Superior temporal gyrus (tissue), 1 donor: ENCODE results near the gene GGA3.
"Not testable (repeated sequence)": the region's sequence is repeated elsewhere in the genome, so short reads cannot be mapped to it uniquely, and the experiment has no call there.

ENCODE experiments used
- DNase-seq: peaks from one replicate; pipeline ENCODE4 v3.0.0-alpha.2; 2016; ENCODE audit errors: extremely low spot score

The GGA3 gene

GRCh38 chr17:75261336-75262111 is at the start of gene GGA3, which contains the start of gene MRPS7:
Gene GGA3 (minus strand): TSS chr17:75261606. CDS start chr17:75261587, 19 bp downstream.
Gene MRPS7 (plus strand): TSS chr17:75261879. CDS start chr17:75261901, 22 bp downstream.
- peak; percentile 95 for DNase-seq

GRCh38 chr17:75308732-75309629 is 47.6 kb upstream of the GGA3 start:
- DNase-seq: no peak

GRCh38 chr17:75307957-75308731 is 46.7 kb upstream of the GGA3 start:
- no peak for DNase-seq

GRCh38 chr17:75301502-75302206 is 40.2 kb upstream of the GGA3 start:
- DNase-seq: no peak

- DNase-seq: no peak
These were observed 39.6 kb upstream of the GGA3 start for GRCh38 chr17:75301049-75301448.

GRCh38 chr17:75300280-75300679 is 38.9 kb upstream of the GGA3 start:
- no peak for DNase-seq

GRCh38 chr17:75295201-75296158 is 34.1 kb upstream of the GGA3 start:
- peak; percentile 27 for DNase-seq

- DNase-seq: not testable (repeated sequence)
These were observed 31.5 kb upstream of the GGA3 start for GRCh38 chr17:75292810-75293448.

GRCh38 chr17:75289832-75290337 is 28.5 kb upstream of the GGA3 start:
- peak; percentile 79 for DNase-seq

- DNase-seq: peak; percentile 99
These were observed 27.9 kb upstream of the GGA3 start, which contains the start of gene SLC25A19 for GRCh38 chr17:75289115-75289831. Gene SLC25A19 (minus strand): TSS chr17:75289433. CDS start chr17:75286764, 2,669 bp downstream.

- DNase-seq: no peak
These were observed 27.3 kb upstream of the GGA3 start for GRCh38 chr17:75288770-75289114.

GRCh38 chr17:75288359-75288758 is 27.0 kb upstream of the GGA3 start:
- no peak for DNase-seq

- DNase-seq: no peak
These were observed 25.8 kb upstream of the GGA3 start for GRCh38 chr17:75287221-75287620.

GRCh38 chr17:75285123-75285522 is 23.7 kb upstream of the GGA3 start:
- no peak for DNase-seq

GRCh38 chr17:75280189-75280588 is 18.8 kb upstream of the GGA3 start:
- DNase-seq: not testable (repeated sequence)

GRCh38 chr17:75277664-75278071 is 16.3 kb upstream of the GGA3 start:
- DNase-seq: no peak

- no peak for DNase-seq
These were observed 12.7 kb upstream of the GGA3 start for GRCh38 chr17:75273977-75274708.

- DNase-seq: peak; percentile 47
These were observed 11.4 kb upstream of the GGA3 start for GRCh38 chr17:75272848-75273184.
